A549 (cell line): Measurements from ENCODE around the gene KDM4B.

ENCODE experiments used
- EP300 ChIP-seq, 2 experiments: fragments of >200 bp; sonication (Bioruptor Twin); formaldehyde crosslinking; IDR thresholded peaks; 2 replicates in 1 of 2; 3 replicates in 1 of 2; pipeline ENCODE4 v1.6.1; 2016 to 2017
- POLR2A ChIP-seq: IDR thresholded peaks from 2 replicates; pipeline ENCODE4 v1.6.1; 2012; ENCODE audit warnings: mild to moderate bottlenecking, low read length
- RCOR1 ChIP-seq: fragments of 150-350 bp; IDR thresholded peaks from 2 replicates; pipeline ENCODE4 v1.6.1; 2014; ENCODE audit warnings: antibody characterized with exemption, low read length, low read depth
- ZC3H11A ChIP-seq: fragments of 450-650 bp; IDR thresholded peaks from 2 replicates; pipeline ENCODE4 v1.6.1; 2014; ENCODE audit warnings: antibody characterized with exemption, mild to moderate bottlenecking
- TF ChIP-seq, protein P1 (sequence below): fragments of >200 bp; sonication (Bioruptor Twin); formaldehyde crosslinking; IDR thresholded peaks from 3 replicates; pipeline ENCODE4 v1.5.1; 2016

DNA sequence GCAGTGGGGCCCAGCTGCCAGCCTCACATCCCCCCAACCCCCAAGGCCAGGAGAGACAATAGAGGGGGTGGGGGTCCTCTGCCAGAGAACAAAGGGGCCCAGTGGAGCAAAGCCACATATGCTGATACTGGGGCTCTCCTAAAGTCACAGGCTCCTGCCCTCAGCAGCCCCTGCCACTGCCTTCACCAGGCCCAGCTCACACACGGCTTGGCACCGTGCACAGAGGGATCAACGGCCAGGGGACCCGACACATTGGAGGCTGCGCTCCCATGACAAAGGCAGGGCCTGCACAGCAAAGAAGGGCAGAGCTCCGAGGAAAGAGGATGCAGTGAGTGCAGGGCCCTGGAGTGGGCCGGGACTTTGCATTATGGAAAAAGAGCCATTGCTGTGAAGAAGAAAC is 146.4 kb downstream of the KDM4B start:
- TF ChIP-seq, protein P1, sequence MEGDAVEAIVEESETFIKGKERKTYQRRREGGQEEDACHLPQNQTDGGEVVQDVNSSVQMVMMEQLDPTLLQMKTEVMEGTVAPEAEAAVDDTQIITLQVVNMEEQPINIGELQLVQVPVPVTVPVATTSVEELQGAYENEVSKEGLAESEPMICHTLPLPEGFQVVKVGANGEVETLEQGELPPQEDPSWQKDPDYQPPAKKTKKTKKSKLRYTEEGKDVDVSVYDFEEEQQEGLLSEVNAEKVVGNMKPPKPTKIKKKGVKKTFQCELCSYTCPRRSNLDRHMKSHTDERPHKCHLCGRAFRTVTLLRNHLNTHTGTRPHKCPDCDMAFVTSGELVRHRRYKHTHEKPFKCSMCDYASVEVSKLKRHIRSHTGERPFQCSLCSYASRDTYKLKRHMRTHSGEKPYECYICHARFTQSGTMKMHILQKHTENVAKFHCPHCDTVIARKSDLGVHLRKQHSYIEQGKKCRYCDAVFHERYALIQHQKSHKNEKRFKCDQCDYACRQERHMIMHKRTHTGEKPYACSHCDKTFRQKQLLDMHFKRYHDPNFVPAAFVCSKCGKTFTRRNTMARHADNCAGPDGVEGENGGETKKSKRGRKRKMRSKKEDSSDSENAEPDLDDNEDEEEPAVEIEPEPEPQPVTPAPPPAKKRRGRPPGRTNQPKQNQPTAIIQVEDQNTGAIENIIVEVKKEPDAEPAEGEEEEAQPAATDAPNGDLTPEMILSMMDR: no peak
- TF ChIP-seq ZC3H11A (no peak), POLR2A (no peak), EP300 (IDR thresholded peaks at IDR 0.05) (no peak), RCOR1 (no peak)
